SU-DHL-6 (cell line): Measurements from ENCODE around the gene CNTRL.

Experiments
- H2AFZ ChIP-seq: fragments of 200-600 bp; sonication (generic); 2 replicates; pipeline ENCODE4 v1.6.1; 2014; ENCODE audit warnings: low read depth, mild to moderate bottlenecking, moderate library complexity, mixed read lengths, antibody characterized with exemption, low read length; ENCODE audit not compliant: severe bottlenecking
- H3F3A ChIP-seq: fragments of 200-600 bp; shearing (Covaris generic); 2 replicates; pipeline ENCODE4 v1.6.0; 2016; ENCODE audit warnings: antibody characterized with exemption, mild to moderate bottlenecking; ENCODE audit not compliant: insufficient read depth
- H3K27ac ChIP-seq: fragments of 200-600 bp; sonication (generic); 2 replicates; pipeline ENCODE4 v1.5.1; 2016; ENCODE audit warnings: low read depth, mild to moderate bottlenecking, low read length, moderate library complexity, mixed read lengths
- H3K27me3 ChIP-seq: fragments of 200-600 bp; sonication (generic), shearing (Covaris generic); 2 replicates; pipeline ENCODE4 v1.6.0; 2014; ENCODE audit warnings: mild to moderate bottlenecking, low read length
- H3K36me3 ChIP-seq: fragments of 200-600 bp; sonication (generic); 2 replicates; pipeline ENCODE4 v1.6.1; 2014; ENCODE audit warnings: mild to moderate bottlenecking, low read length, mixed read lengths
- H3K4me2 ChIP-seq: fragments of 300-600, 200-600 bp; shearing (Covaris generic), sonication (generic); 2 replicates; pipeline ENCODE4 v1.6.0; 2014; ENCODE audit warnings: low read length, low read depth, mild to moderate bottlenecking; ENCODE audit not compliant: poor library complexity, severe bottlenecking
- H3K4me3 ChIP-seq: fragments of 200-600 bp; sonication (generic); 2 replicates; pipeline ENCODE4 v1.5.1; 2014; ENCODE audit warnings: antibody characterized with exemption, low read length, mild to moderate bottlenecking, mixed read lengths; ENCODE audit not compliant: insufficient read depth, poor library complexity, severe bottlenecking
- H3K79me2 ChIP-seq: fragments of 200-600 bp; sonication (generic); 2 replicates; pipeline ENCODE4 v1.6.1; 2014; ENCODE audit warnings: mild to moderate bottlenecking, low read length, moderate library complexity; ENCODE audit not compliant: insufficient read depth
- H3K9ac ChIP-seq: fragments of 200-600 bp; sonication (generic); 2 replicates; pipeline ENCODE4 v1.7.0; 2014; ENCODE audit warnings: mild to moderate bottlenecking, low read length
- H3K9me2 ChIP-seq: fragments of 200-600 bp; sonication (generic); replicated peaks from 2 replicates; pipeline ENCODE4 v1.6.1; 2014; ENCODE audit warnings: low read length; ENCODE audit not compliant: insufficient read depth
- H3K9me3 ChIP-seq: fragments of 200-600 bp; sonication (generic); 2 replicates; pipeline ENCODE4 v1.6.1; 2014; ENCODE audit warnings: low read length, mixed read lengths; ENCODE audit not compliant: insufficient read depth
- H4K20me1 ChIP-seq: fragments of 200-600 bp; sonication (generic); 2 replicates; pipeline ENCODE4 v1.6.1; 2014; ENCODE audit warnings: low read depth, mild to moderate bottlenecking, antibody characterized with exemption, low read length, moderate library complexity, mixed read lengths
- CTCF ChIP-seq: fragments of 200-600 bp; sonication (generic); IDR thresholded peaks from one replicate; pipeline ENCODE4 v1.5.1; 2017; ENCODE audit warnings: antibody characterized with exemption, mild to moderate bottlenecking, low read length, moderate library complexity; ENCODE audit not compliant: insufficient read depth, poor library complexity, severe bottlenecking
- EZH2phosphoT487 ChIP-seq: fragments of 200-600 bp; sonication (generic), shearing (Covaris generic); conservative IDR thresholded peaks from 2 replicates; pipeline ENCODE4 v1.6.1; 2018; ENCODE audit warnings: mild to moderate bottlenecking, antibody characterized with exemption, low read length, moderate library complexity, mixed read lengths

The CNTRL gene

GRCh38 chr9:121050128-121050988 is 24.4 kb upstream of the CNTRL start, which contains the start of gene C5:
Gene C5 (minus strand): TSS chr9:121050275. CDS start chr9:121050246, 29 bp downstream.
- H3K79me2 ChIP-seq, result no peaks in the 10 kb centered on the region
- H3K27ac ChIP-seq, result no peak within 1 kb of the TSS
- H3K9me2 ChIP-seq, result no peaks in the 10 kb centered on the region
- no peak within 1 kb of the TSS for H3K4me2 ChIP-seq
- H3K36me3 ChIP-seq, result no peaks in the 10 kb centered on the region
- H3K9ac ChIP-seq, result no peak within 1 kb of the TSS
- no peak within 1 kb of the TSS for H3K4me3 ChIP-seq
- no peak within 1 kb of the TSS for H2AFZ ChIP-seq
- TF ChIP-seq EZH2phosphoT487, result no peak
- TF ChIP-seq CTCF, result no peak
- H4K20me1 ChIP-seq, result no peaks in the 10 kb centered on the region
- no peaks in the 10 kb centered on the region for H3F3A ChIP-seq
- no peaks in the 10 kb centered on the region for H3K27me3 ChIP-seq
- no peaks in the 10 kb centered on the region for H3K9me3 ChIP-seq

GRCh38 chr9:121053544-121053943 is 21.2 kb upstream of the CNTRL start:
- H3K4me2 ChIP-seq, result no peak overlapping the region
- H2AFZ ChIP-seq, result no peak overlapping the region

GRCh38 chr9:121055642-121056143 is 19.1 kb upstream of the CNTRL start:
- H3K9ac ChIP-seq, result no peak overlapping the region
- no peaks in the 10 kb centered on the region for H3K27me3 ChIP-seq
- H3K4me3 ChIP-seq, result no peak overlapping the region
- H2AFZ ChIP-seq, result no peak overlapping the region
- H3K9me3 ChIP-seq, result no peaks in the 10 kb centered on the region
- H4K20me1 ChIP-seq, result no peaks in the 10 kb centered on the region
- H3K36me3 ChIP-seq, result peaks cover 3% of the 10 kb centered on the region; the same call in 1 of the 2 replicates
- TF ChIP-seq EZH2phosphoT487, result no peak
- TF ChIP-seq CTCF, result peak; percentile 46
- H3F3A ChIP-seq, result peaks cover 5% of the 10 kb centered on the region; the same call in 1 of the 2 replicates
- no peak overlapping the region for H3K4me2 ChIP-seq
- no peak overlapping the region for H3K27ac ChIP-seq
- H3K9me2 ChIP-seq, result no peaks in the 10 kb centered on the region
- H3K79me2 ChIP-seq, result no peaks in the 10 kb centered on the region

More at GRCh38 chr9:121053544-121053943, 21.2 kb upstream of the CNTRL start:
- no peaks in the 10 kb centered on the region for H3K9me2 ChIP-seq
- no peak overlapping the region for H3K4me3 ChIP-seq
- no peaks in the 10 kb centered on the region for H3K79me2 ChIP-seq
- peaks cover 5% of the 10 kb centered on the region; the same call in 1 of the 2 replicates for H3F3A ChIP-seq
- H3K9me3 ChIP-seq, result no peaks in the 10 kb centered on the region
- H3K9ac ChIP-seq, result no peak overlapping the region
- H4K20me1 ChIP-seq, result no peaks in the 10 kb centered on the region
- H3K27me3 ChIP-seq, result no peaks in the 10 kb centered on the region
- H3K27ac ChIP-seq, result no peak overlapping the region
- no peak for TF ChIP-seq CTCF
- no peak for TF ChIP-seq EZH2phosphoT487
- peaks cover 3% of the 10 kb centered on the region; the same call in 1 of the 2 replicates for H3K36me3 ChIP-seq
